SK-N-SH (cell line): Measurements from ENCODE around the gene DTNBP1. TPM values are rescaled to one million over a fixed set of nuclear protein-coding genes. Genes with fewer than 3 reads are reported as not detected.

ENCODE experiments used
- CTCF ChIA-PET: fragments of 300-600, 350-600 bp; formaldehyde crosslinking; extraction: SDS; loops from one replicate; lab custom pipeline; 2021; lab: Yijun Ruan, JAX
- POLR2A ChIA-PET: fragments of 350-600 bp; sonication (Branson Sonifier 250); formaldehyde crosslinking; extraction: SDS; loops from one replicate; lab custom pipeline; 2020; ENCODE audit warnings: antibody characterized with exemption, inconsistent platforms; lab: Yijun Ruan, JAX
- DNase-seq: peaks from one replicate; pipeline ENCODE4 v3.0.0; 2012
- H2AFZ ChIP-seq: fragments of 200-600 bp; sonication (generic); 2 replicates; pipeline ENCODE4 v1.8.1; 2016; ENCODE audit warnings: antibody characterized with exemption, mild to moderate bottlenecking, low read depth
- H3F3A ChIP-seq: fragments of 200-600 bp; sonication (generic); replicated peaks from 2 replicates; pipeline ENCODE3; 2016; ENCODE audit warnings: antibody characterized with exemption, mild to moderate bottlenecking; ENCODE audit not compliant: insufficient read depth
- H3K27ac ChIP-seq, 2 experiments: fragments of 200-500 bp in 1 of 2; fragments of 200-600 bp in 1 of 2; sonication (Bioruptor generic) in 1 of 2; sonication (generic), shearing (Covaris generic) in 1 of 2; 2 replicates each; pipeline versions ENCODE4 v1.5.1 to v1.6.1; 2014 to 2016; ENCODE audit warnings: low read depth in 2 of 2, inconsistent platforms in 1 of 2, low read length in 1 of 2, mild to moderate bottlenecking in 1 of 2, mixed read lengths in 1 of 2
- H3K27me3 ChIP-seq: fragments of 200-600 bp; sonication (generic), shearing (Covaris generic); 2 replicates; pipeline ENCODE4 v1.6.1; 2016; ENCODE audit warnings: mixed run types; ENCODE audit not compliant: insufficient read depth
- H3K36me3 ChIP-seq, 2 experiments: fragments of 200-500 bp in 1 of 2; fragments of 200-600 bp in 1 of 2; sonication (Bioruptor generic) in 1 of 2; sonication (generic) in 1 of 2; replicated peaks in 1 of 2; 2 replicates each; pipeline versions ENCODE3 to v1.5.1; 2014 to 2016; ENCODE audit warnings: low read length in 1 of 2, mild to moderate bottlenecking in 1 of 2; ENCODE audit not compliant: insufficient read depth in 2 of 2, control insufficient read depth in 1 of 2
- H3K4me1 ChIP-seq, 2 experiments: fragments of 200-500 bp in 1 of 2; fragments of 200-600 bp in 1 of 2; sonication (Bioruptor generic) in 1 of 2; sonication (generic), shearing (Covaris generic) in 1 of 2; 2 replicates each; pipeline versions ENCODE4 v1.5.1 to v1.6.1; 2014 to 2016; ENCODE audit warnings: low read depth in 1 of 2, low read length in 1 of 2, mixed run types in 1 of 2; ENCODE audit not compliant: insufficient read depth in 2 of 2, control insufficient read depth in 1 of 2
- H3K4me2 ChIP-seq: fragments of 200-600 bp; sonication (generic), shearing (Covaris generic); 2 replicates; pipeline ENCODE4 v1.6.1; 2017; ENCODE audit warnings: mixed run types
- H3K4me3 ChIP-seq, 2 experiments: fragments of 200-500 bp in 1 of 2; fragments of 200-600 bp in 1 of 2; sonication (Bioruptor generic) in 1 of 2; sonication (generic), shearing (Covaris generic) in 1 of 2; 2 replicates each; pipeline versions ENCODE4 v1.5.1 to v1.8.1; 2014 to 2016; ENCODE audit warnings: low read depth in 2 of 2, inconsistent platforms in 1 of 2, low read length in 1 of 2, mild to moderate bottlenecking in 1 of 2, mixed read lengths in 1 of 2, moderate library complexity in 1 of 2
- H3K79me2 ChIP-seq: fragments of 200-600 bp; sonication (generic); 2 replicates; pipeline ENCODE4 v1.8.1; 2017; ENCODE audit warnings: mild to moderate bottlenecking; ENCODE audit not compliant: insufficient read depth
- H3K9ac ChIP-seq: fragments of 200-600 bp; sonication (generic); 2 replicates; pipeline ENCODE4 v1.6.1; 2017; ENCODE audit warnings: mixed run types
- H3K9me2 ChIP-seq: fragments of 200-600 bp; sonication (generic); 2 replicates; pipeline ENCODE4 v1.6.1; 2017; ENCODE audit warnings: mixed run types
- H3K9me3 ChIP-seq: fragments of 200-600 bp; sonication (generic); 2 replicates; pipeline ENCODE4 v1.6.1; 2017; ENCODE audit warnings: mixed run types, mild to moderate bottlenecking, moderate library complexity
- H4K20me1 ChIP-seq: fragments of 200-600 bp; sonication (generic); 2 replicates; pipeline ENCODE4 v1.6.1; 2017; ENCODE audit warnings: mild to moderate bottlenecking, mixed run types; ENCODE audit not compliant: insufficient read depth
- GABPA ChIP-seq: IDR thresholded peaks from 2 replicates; pipeline ENCODE4 v1.4.0; 2012; ENCODE audit warnings: low read depth, mild to moderate bottlenecking
- GATA2 ChIP-seq: sonication (generic); formaldehyde crosslinking; IDR thresholded peaks from 2 replicates; pipeline ENCODE4 v1.5.0; 2020; ENCODE audit warnings: mild to moderate bottlenecking, missing genetic modification reagents
- IRF3 ChIP-seq: fragments of 150-350 bp; IDR thresholded peaks from 2 replicates; pipeline ENCODE4 v1.6.1; 2016; ENCODE audit warnings: mild to moderate bottlenecking, low read depth, low read length
- JUND ChIP-seq: IDR thresholded peaks from 2 replicates; pipeline ENCODE4 v1.4.0; 2012
- MEF2A ChIP-seq: IDR thresholded peaks from 2 replicates; pipeline ENCODE4 v1.4.0; 2012; ENCODE audit warnings: low read depth, borderline replicate concordance
- MXI1 ChIP-seq: IDR thresholded peaks from 2 replicates; pipeline ENCODE4 v1.6.1; 2012; ENCODE audit warnings: mild to moderate bottlenecking, low read depth, low read length, improper control_type of control experiment
- POLR2AphosphoS5 ChIP-seq: IDR thresholded peaks from 2 replicates; pipeline ENCODE4 v1.6.1; 2012; ENCODE audit warnings: low read depth, low read length
- REST ChIP-seq: IDR thresholded peaks from 2 replicates; pipeline ENCODE4 v1.6.1; 2012; ENCODE audit warnings: mild to moderate bottlenecking, low read depth, low read length, moderate library complexity
- RFX5 ChIP-seq: IDR thresholded peaks from 2 replicates; pipeline ENCODE4 v1.6.1; 2012; ENCODE audit warnings: mild to moderate bottlenecking, improper control_type of control experiment, low read length
- RXRA ChIP-seq: IDR thresholded peaks from 2 replicates; pipeline ENCODE4 v1.4.0; 2012; ENCODE audit warnings: low read depth, mild to moderate bottlenecking, borderline replicate concordance
- SMC3 ChIP-seq: IDR thresholded peaks from 2 replicates; pipeline ENCODE4 v1.6.1; 2012; ENCODE audit warnings: low read depth, low read length, improper control_type of control experiment
- USF2 ChIP-seq: fragments of 150-350 bp; IDR thresholded peaks from 2 replicates; pipeline ENCODE4 v1.6.1; 2017; ENCODE audit warnings: antibody characterized with exemption, low read length, low read depth, borderline replicate concordance
- WGBS: methylation state at CpG from one replicate; pipeline ENCODE4 v1.1.6; 2017; ENCODE audit warnings: low lambda C conversion rate; 5-methylcytosine and 5-hydroxymethylcytosine counted together
- polyA plus RNA-seq, 3 experiments: library from polyadenylated mRNA; depleted of rRNA; stranded (reverse); fragments of >200 nt; gene quantifications; 2 replicates each; pipeline ENCODE4 v1.2.3, GENCODE V29; 2012

DTNBP1 gene
- polyA plus RNA-seq, 1 of the 3 experiments (the other 2 are of a cell fraction) = 19.7 TPM

GRCh38 chr6:15513131-15513771 is 149.6 kb downstream of the DTNBP1 start:
- H3K9me2 ChIP-seq = no peaks in the 10 kb centered on the region
- CTCF ChIA-PET = interaction anchor here (1.2 to 2.7 kb wide), 2 partner anchors 53 to 110 kb away, joined by 3 to 13 read pairs; no protein-coding TSS in a partner anchor
- H3K27me3 ChIP-seq = no peaks in the 10 kb centered on the region
- POLR2A ChIA-PET = no interaction called here
- H4K20me1 ChIP-seq = 0 out of 2 replicates have a peak, but pooled peaks cover 7% of the 10 kb centered on the region
- no peaks in the 10 kb centered on the region for H3F3A ChIP-seq
- DNase-seq = no peak
- no peaks in the 10 kb centered on the region for H3K9me3 ChIP-seq
- no peak overlapping the region for H3K4me3 ChIP-seq
- TF ChIP-seq RXRA = no peak
- no peaks in the 10 kb centered on the region; a peak in 1 of 4 replicates for H3K4me1 ChIP-seq
- H3K79me2 ChIP-seq = no peaks in the 10 kb centered on the region
- H3K27ac ChIP-seq = no peak overlapping the region
- no peak overlapping the region for H3K9ac ChIP-seq
- no peak overlapping the region for H3K4me2 ChIP-seq
- no peak overlapping the region for H2AFZ ChIP-seq
- WGBS = 93% methylated on average over 19 of the region's 34 CpGs
- peaks cover 13 to 20% of the 10 kb centered on the region in 2 experiments for H3K36me3 ChIP-seq

GRCh38 chr6:15512721-15513120 is 150.1 kb downstream of the DTNBP1 start:
- no peak overlapping the region for H3K4me2 ChIP-seq
- H3K9me3 ChIP-seq = no peaks in the 10 kb centered on the region
- H4K20me1 ChIP-seq = 0 out of 2 replicates have a peak, but pooled peaks cover 12% of the 10 kb centered on the region
- H3K4me1 ChIP-seq = no peaks in the 10 kb centered on the region; a peak in 1 of 4 replicates
- H3K9me2 ChIP-seq = no peaks in the 10 kb centered on the region
- 89% methylated on average over 9 of the region's 9 CpGs for WGBS
- ChIA-PET POLR2A (no interaction called here), CTCF (interaction anchor here (2.7 kb wide), 1 partner anchor 110 kb away, joined by 13 read pairs; no protein-coding TSS in a partner anchor)
- peaks cover 15 to 20% of the 10 kb centered on the region in 2 experiments for H3K36me3 ChIP-seq
- no peak overlapping the region for H3K4me3 ChIP-seq
- H3K9ac ChIP-seq = no peak overlapping the region
- no peak overlapping the region for H3K27ac ChIP-seq
- H3K27me3 ChIP-seq = no peaks in the 10 kb centered on the region
- no peaks in the 10 kb centered on the region for H3F3A ChIP-seq
- no peak for DNase-seq
- H3K79me2 ChIP-seq = no peaks in the 10 kb centered on the region
- no peak overlapping the region for H2AFZ ChIP-seq
- no peak for TF ChIP-seq IRF3
- TF ChIP-seq MXI1 = no peak
- no peak for TF ChIP-seq GATA2 (CRISPR knock-in tag)
- TF ChIP-seq POLR2AphosphoS5 = no peak
- TF ChIP-seq USF2 = no peak
- TF ChIP-seq GABPA = no peak
- TF ChIP-seq JUND = no peak
- TF ChIP-seq RFX5 = no peak
- TF ChIP-seq SMC3 = no peak
- no peak for TF ChIP-seq MEF2A
- no peak for TF ChIP-seq REST
